IMR-90 (cell line): ENCODE data around the gene GUCY2C. TPM values are rescaled to one million over a fixed set of nuclear protein-coding genes. Genes with fewer than 3 reads are reported as not detected.

Experiments
- ATAC-seq: fragments of 200-7000 bp; cut with Tn5 transposase; 2 replicates; pipeline ENCODE4 v1.9.1; 2020; ENCODE audit warnings: low read depth, mild to moderate bottlenecking, moderate library complexity
- BruUV-seq: library from RNA; stranded (reverse); fragments of 400-500 nt; replicated peaks from 2 replicates; lab custom pipeline; 2021; lab: Mats Ljungman, UMichigan
- CTCF ChIA-PET: fragments of 300-600 bp; formaldehyde crosslinking; extraction: SDS; loops from one replicate; lab custom pipeline; 2021; ENCODE audit warnings: antibody characterized with exemption; lab: Yijun Ruan, JAX
- POLR2A ChIA-PET: fragments of 300-600 bp; sonication (Branson Sonifier 250); formaldehyde crosslinking; loops from one replicate; lab custom pipeline; 2022; ENCODE audit warnings: antibody characterized with exemption; ENCODE audit not compliant: unreplicated experiment; lab: Charles Lee
- DNase-seq: peaks from one replicate; pipeline ENCODE4 v3.0.0; 2013
- H2AFZ ChIP-seq: replicated peaks from 2 replicates; pipeline ENCODE3; 2013; ENCODE audit warnings: low read length, mild to moderate bottlenecking; ENCODE audit not compliant: poor library complexity
- H2AK5ac ChIP-seq: 2 replicates; pipeline ENCODE4 v1.6.1; 2013; ENCODE audit warnings: low read depth, low read length, inconsistent platforms
- H2AK9ac ChIP-seq: replicated peaks from 2 replicates; pipeline ENCODE3; 2013; ENCODE audit warnings: mild to moderate bottlenecking, low read depth, low read length, moderate library complexity; ENCODE audit not compliant: poor library complexity
- H2BK120ac ChIP-seq: 2 replicates; pipeline ENCODE4 v1.6.1; 2013; ENCODE audit warnings: low read depth, low read length, inconsistent platforms
- H2BK15ac ChIP-seq: 3 replicates; pipeline ENCODE4 v1.6.1; 2013; ENCODE audit warnings: low read depth, low read length, inconsistent platforms
- H2BK20ac ChIP-seq: 2 replicates; pipeline ENCODE4 v1.6.1; 2013; ENCODE audit warnings: low read depth, mild to moderate bottlenecking, inconsistent platforms, low read length, moderate library complexity
- H2BK5ac ChIP-seq: 2 replicates; pipeline ENCODE4 v1.6.1; 2013; ENCODE audit warnings: mild to moderate bottlenecking, low read depth, low read length, inconsistent platforms; ENCODE audit not compliant: poor library complexity, severe bottlenecking
- H3K14ac ChIP-seq: replicated peaks from 2 replicates; pipeline ENCODE4 v1.6.1; 2013; ENCODE audit warnings: low read depth, low read length, inconsistent platforms
- H3K18ac ChIP-seq: 2 replicates; pipeline ENCODE4 v1.6.1; 2013; ENCODE audit warnings: low read depth, low read length, control low read depth
- H3K23ac ChIP-seq: 2 replicates; pipeline ENCODE4 v1.6.1; 2013; ENCODE audit warnings: low read depth, low read length, inconsistent platforms
- H3K27ac ChIP-seq: 2 replicates; pipeline ENCODE4 v1.5.1; 2013; ENCODE audit warnings: mild to moderate bottlenecking, control low read depth, low read length; ENCODE audit not compliant: insufficient read depth
- H3K27me3 ChIP-seq: 2 replicates; pipeline ENCODE4 v1.6.1; 2013; ENCODE audit warnings: low read length; ENCODE audit not compliant: control insufficient read depth, insufficient read depth
- H3K36me3 ChIP-seq: 2 replicates; pipeline ENCODE4 v1.6.1; 2013; ENCODE audit warnings: low read length, mixed read lengths; ENCODE audit not compliant: control insufficient read depth, insufficient read depth
- H3K4ac ChIP-seq: 2 replicates; pipeline ENCODE4 v1.6.1; 2013; ENCODE audit warnings: low read depth, low read length, inconsistent platforms
- H3K4me1 ChIP-seq: 2 replicates; pipeline ENCODE4 v1.6.1; 2013; ENCODE audit warnings: low read length, mixed read lengths; ENCODE audit not compliant: control insufficient read depth, insufficient read depth
- H3K4me2 ChIP-seq: 2 replicates; pipeline ENCODE4 v1.6.1; 2013; ENCODE audit warnings: low read depth, mild to moderate bottlenecking, control low read depth, low read length, moderate library complexity
- H3K4me3 ChIP-seq: 2 replicates; pipeline ENCODE4 v1.5.1; 2013; ENCODE audit warnings: low read depth, mild to moderate bottlenecking, control low read depth, low read length, moderate library complexity; ENCODE audit not compliant: insufficient read depth
- H3K56ac ChIP-seq: 2 replicates; pipeline ENCODE4 v1.6.1; 2013; ENCODE audit warnings: low read length, inconsistent platforms; ENCODE audit not compliant: insufficient read depth; ENCODE audit errors: extremely low read depth
- H3K79me1 ChIP-seq, 2 experiments: 2 replicates each; pipeline ENCODE4 v1.6.1; 2013; ENCODE audit warnings: low read length in 2 of 2, inconsistent platforms in 1 of 2, low read depth in 1 of 2
- H3K9ac ChIP-seq: 2 replicates; pipeline ENCODE4 v1.6.1; 2013; ENCODE audit warnings: low read depth, low read length, control low read depth
- H3K9me1 ChIP-seq: 2 replicates; pipeline ENCODE4 v1.6.1; 2013; ENCODE audit warnings: low read length, inconsistent platforms; ENCODE audit not compliant: insufficient read depth
- H3K9me3 ChIP-seq: 2 replicates; pipeline ENCODE4 v1.6.1; 2013; ENCODE audit warnings: low read length; ENCODE audit not compliant: control insufficient read depth, insufficient read depth
- H4K20me1 ChIP-seq: 2 replicates; pipeline ENCODE4 v1.6.1; 2013; ENCODE audit warnings: low read length, inconsistent platforms; ENCODE audit not compliant: insufficient read depth
- H4K5ac ChIP-seq: 2 replicates; pipeline ENCODE4 v1.6.1; 2013; ENCODE audit warnings: mild to moderate bottlenecking, low read depth, low read length, control low read depth
- H4K8ac ChIP-seq, 2 experiments: 2 replicates each; pipeline ENCODE4 v1.6.1; 2013; ENCODE audit warnings: low read depth in 2 of 2, low read length in 2 of 2, control low read depth in 1 of 2, inconsistent platforms in 1 of 2
- H4K91ac ChIP-seq: 2 replicates; pipeline ENCODE4 v1.6.1; 2013; ENCODE audit warnings: low read depth, low read length, inconsistent platforms; ENCODE audit not compliant: insufficient read depth
- RAD21 ChIP-seq: IDR thresholded peaks from 2 replicates; pipeline ENCODE4 v1.6.1; 2012; ENCODE audit warnings: low read length, improper control_type of control experiment
- RCOR1 ChIP-seq: IDR thresholded peaks from 2 replicates; pipeline ENCODE4 v1.6.1; 2012; ENCODE audit warnings: mild to moderate bottlenecking, low read length, improper control_type of control experiment; ENCODE audit not compliant: insufficient replicate concordance
- SMC3 ChIP-seq: fragments of 150-350 bp; IDR thresholded peaks from 2 replicates; pipeline ENCODE4 v1.6.1; 2016; ENCODE audit warnings: low read depth, mild to moderate bottlenecking, antibody characterized with exemption, low read length, moderate library complexity
- whole genome bisulfite sequencing, 2 experiments: methylation state at CpG; one replicate each; pipeline versions ENCODE4 v1.1.5 to v1.1.7; 2013; ENCODE audit warnings: missing lambda C conversion rate in 2 of 2; ENCODE audit not compliant: insufficient read length in 1 of 2; ENCODE audit errors: extremely low coverage in 2 of 2; 5-methylcytosine and 5-hydroxymethylcytosine counted together
- dilution Hi-C: fragments of 300-500 bp; cut with HindIII; formaldehyde crosslinking; loops from one replicate; pipeline ENCODE4 v1.14.3; 2018; ENCODE audit warnings: low sequenced_read_pairs; ENCODE audit not compliant: unreplicated experiment
- in situ Hi-C: fragments of 300-500 bp; cut with MboI; formaldehyde crosslinking; loops from 3 replicates; pipeline ENCODE4 v1.14.3; 2019; ENCODE audit warnings: low sequenced_read_pairs, inconsistent platforms, mixed read lengths
- intact Hi-C: fragments of 100-400 bp; cut with micrococcal nuclease; formaldehyde crosslinking; loops from 2 replicates; pipeline ENCODE4 v1.10.0; 2022
- polyA plus RNA-seq, 3 experiments: library from polyadenylated mRNA; depleted of rRNA; stranded (reverse); fragments of >200 nt; gene quantifications; 2 replicates each; pipeline ENCODE4 v1.2.3, GENCODE V29; 2012; ENCODE audit warnings: low replicate concordance in 1 of 3
- total RNA-seq: library from RNA; depleted of rRNA; stranded (reverse); fragments of >200 nt; gene quantifications from 2 replicates; pipeline ENCODE4 v1.2.3, GENCODE V29; 2012
- TF ChIP-seq, protein P1 (sequence below): conservative IDR thresholded peaks from 2 replicates; pipeline ENCODE4 v1.5.1; 2012; ENCODE audit warnings: mild to moderate bottlenecking, low read depth, low read length, improper control_type of control experiment

The GUCY2C gene
- total and polyA plus RNA-seq, 2 of the 4 experiments (the other 2 are of a cell fraction): not detected

DNA sequence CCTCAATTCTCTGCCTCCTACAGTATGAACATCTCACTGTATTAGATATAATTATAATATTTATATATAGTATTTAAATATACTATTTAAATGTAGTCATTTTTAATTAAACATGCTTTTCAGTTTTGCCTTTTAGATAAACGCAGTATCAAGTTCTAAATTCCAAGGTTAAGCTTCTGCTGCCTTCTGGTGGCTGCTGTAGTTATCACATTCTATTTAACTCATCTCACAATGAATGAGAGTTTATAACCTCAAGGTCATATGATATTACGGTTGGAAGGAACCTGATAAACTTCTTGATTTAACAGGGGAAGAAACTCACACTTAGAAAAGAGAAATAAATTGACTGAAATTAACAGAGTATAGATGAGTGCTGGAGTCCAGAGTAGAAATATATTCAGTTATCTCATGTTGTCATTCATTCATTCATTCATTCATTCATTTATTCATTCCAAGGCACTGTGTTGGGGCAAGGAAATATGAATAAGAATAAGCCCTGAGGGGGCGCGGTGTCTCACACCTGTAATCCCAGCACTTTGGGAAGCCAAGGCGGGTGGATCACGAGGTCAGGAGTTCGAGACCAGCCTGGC, 31.9 kb downstream of the GUCY2C start:
- POLR2A ChIA-PET: no interaction called here
- Histone ChIP-seq H3K4me1 (no peaks in the 10 kb centered on the region), H3K18ac (no peak overlapping the region), H3K9me1 (no peaks in the 10 kb centered on the region), H3K4me3 (no peak overlapping the region), H2AK5ac (no peak overlapping the region), H2BK15ac (no peak overlapping the region), H4K20me1 (no peaks in the 10 kb centered on the region), H3K23ac (no peak overlapping the region), H2BK20ac (no peak overlapping the region), H4K91ac (no peak overlapping the region), H2BK120ac (no peak overlapping the region), H3K9me3 (no peaks in the 10 kb centered on the region), H3K14ac (no peak overlapping the region), H3K27me3 (no peaks in the 10 kb centered on the region), H3K4ac (no peak overlapping the region), H3K27ac (no peak overlapping the region), H2AK9ac (no peak overlapping the region), H2BK5ac (no peak overlapping the region), H3K56ac (no peak overlapping the region), H2AFZ (no peak overlapping the region), H3K4me2 (no peak overlapping the region), H4K5ac (no peak overlapping the region), H3K79me1 (no peaks in the 10 kb centered on the region), H4K8ac (no peak overlapping the region), H3K36me3 (no peaks in the 10 kb centered on the region), H3K9ac (no peak overlapping the region)
- dilution Hi-C loops: no loop called here
- DNase-seq: peak; percentile 35
- no TSS peak for BruUV-seq
- in situ Hi-C loops: no loop called here
- CTCF ChIA-PET: interaction anchor here (2.2 kb wide), 1 partner anchor 427 kb away, joined by 6 read pairs; no protein-coding TSS in a partner anchor
- peak; percentile 72; the same call in 1 of the 2 replicates for ATAC-seq
- no CpG with 5 or more reads among the region's 7 CpGs for WGBS, 2 experiments
- intact Hi-C loops: loop anchor here (1.0 kb wide), 2 partner anchors 426 to 478 kb away; no protein-coding TSS in a partner anchor
- TF ChIP-seq RCOR1 (no peak), RAD21 (peak; percentile 70), SMC3 (peak; percentile 65)
- TF ChIP-seq, protein P1, sequence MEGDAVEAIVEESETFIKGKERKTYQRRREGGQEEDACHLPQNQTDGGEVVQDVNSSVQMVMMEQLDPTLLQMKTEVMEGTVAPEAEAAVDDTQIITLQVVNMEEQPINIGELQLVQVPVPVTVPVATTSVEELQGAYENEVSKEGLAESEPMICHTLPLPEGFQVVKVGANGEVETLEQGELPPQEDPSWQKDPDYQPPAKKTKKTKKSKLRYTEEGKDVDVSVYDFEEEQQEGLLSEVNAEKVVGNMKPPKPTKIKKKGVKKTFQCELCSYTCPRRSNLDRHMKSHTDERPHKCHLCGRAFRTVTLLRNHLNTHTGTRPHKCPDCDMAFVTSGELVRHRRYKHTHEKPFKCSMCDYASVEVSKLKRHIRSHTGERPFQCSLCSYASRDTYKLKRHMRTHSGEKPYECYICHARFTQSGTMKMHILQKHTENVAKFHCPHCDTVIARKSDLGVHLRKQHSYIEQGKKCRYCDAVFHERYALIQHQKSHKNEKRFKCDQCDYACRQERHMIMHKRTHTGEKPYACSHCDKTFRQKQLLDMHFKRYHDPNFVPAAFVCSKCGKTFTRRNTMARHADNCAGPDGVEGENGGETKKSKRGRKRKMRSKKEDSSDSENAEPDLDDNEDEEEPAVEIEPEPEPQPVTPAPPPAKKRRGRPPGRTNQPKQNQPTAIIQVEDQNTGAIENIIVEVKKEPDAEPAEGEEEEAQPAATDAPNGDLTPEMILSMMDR: peak; percentile 67
